SK-N-SH treated with all-trans-retinoic acid at 6 μM for 48 hours (cell line): ENCODE data around the gene MPV17.
A peak's percentile ranks its signal among the peaks of the same experiment; 100 is the strongest.

ENCODE experiments used
- ATAC-seq: fragments of 200-7000 bp; cut with Tn5 transposase; 3 replicates; pipeline ENCODE4 v1.9.1; 2020; ENCODE audit warnings: mild to moderate bottlenecking, moderate library complexity
- ARNTL ChIP-seq: fragments of 450-650 bp; formaldehyde crosslinking; IDR thresholded peaks from 2 replicates; pipeline ENCODE4 v1.5.0; 2020; ENCODE audit warnings: low read depth, mild to moderate bottlenecking, moderate library complexity, borderline replicate concordance
- BACH2 ChIP-seq: fragments of 250-450 bp; sonication (Bioruptor Pico); IDR thresholded peaks from 2 replicates; pipeline ENCODE4 v1.9.0; 2021; ENCODE audit warnings: mild to moderate bottlenecking, borderline replicate concordance
- CSDC2 ChIP-seq: fragments of 250-450 bp; sonication (Bioruptor Pico); IDR thresholded peaks from 2 replicates; pipeline ENCODE4 v1.5.0; 2020; ENCODE audit warnings: mild to moderate bottlenecking, moderate library complexity
- ESRRG ChIP-seq: fragments of 250-450 bp; sonication (Bioruptor Pico); IDR thresholded peaks from 2 replicates; pipeline ENCODE4 v1.6.1; 2021; ENCODE audit warnings: mild to moderate bottlenecking
- GLIS3 ChIP-seq: fragments of 250-450 bp; sonication (Bioruptor Pico); IDR thresholded peaks from 2 replicates; pipeline ENCODE4 v1.5.0; 2020; ENCODE audit warnings: mild to moderate bottlenecking, moderate library complexity
- ISL1 ChIP-seq: fragments of 250-450 bp; sonication (Bioruptor Pico); IDR thresholded peaks from 2 replicates; pipeline ENCODE4 v2.1.2; 2022; ENCODE audit warnings: mild to moderate bottlenecking, moderate library complexity
- OSR1 ChIP-seq: fragments of 250-450 bp; sonication (Bioruptor Pico); IDR thresholded peaks from 2 replicates; pipeline ENCODE4 v1.8.0; 2022; ENCODE audit warnings: moderate library complexity, mild to moderate bottlenecking, inconsistent platforms
- PPARA ChIP-seq: fragments of 250-450 bp; sonication (Bioruptor Pico); IDR thresholded peaks from 2 replicates; pipeline ENCODE4 v1.5.0; 2020; ENCODE audit warnings: mild to moderate bottlenecking, borderline replicate concordance
- RARB ChIP-seq: fragments of 250-450 bp; sonication (Bioruptor Pico); IDR thresholded peaks from 2 replicates; pipeline ENCODE4 v1.8.0; 2021; ENCODE audit warnings: mild to moderate bottlenecking, moderate library complexity
- SNAI2 ChIP-seq: fragments of 250-450 bp; sonication (Bioruptor Pico); IDR thresholded peaks from 2 replicates; pipeline ENCODE4 v1.5.0; 2020; ENCODE audit warnings: mild to moderate bottlenecking, moderate library complexity
- TCF4 ChIP-seq: fragments of 250-450 bp; sonication (Bioruptor Pico); IDR thresholded peaks from 2 replicates; pipeline ENCODE4 v1.8.0; 2021; ENCODE audit warnings: mild to moderate bottlenecking, moderate library complexity, borderline replicate concordance
- ZC3H10 ChIP-seq: fragments of 250-450 bp; sonication (Bioruptor Pico); IDR thresholded peaks from 2 replicates; pipeline ENCODE4 v1.5.1; 2021; ENCODE audit warnings: mild to moderate bottlenecking, moderate library complexity
- ZFP30 ChIP-seq: fragments of 450-650 bp; formaldehyde crosslinking; IDR thresholded peaks from 2 replicates; pipeline ENCODE4 v1.5.0; 2022; ENCODE audit warnings: mild to moderate bottlenecking, moderate library complexity
- ZNF565 ChIP-seq: fragments of 450-650 bp; formaldehyde crosslinking; conservative IDR thresholded peaks from 2 replicates; pipeline ENCODE4 v1.5.0; 2020; ENCODE audit warnings: low read depth, mild to moderate bottlenecking, moderate library complexity
- ZNF70 ChIP-seq: fragments of 450-650 bp; formaldehyde crosslinking; IDR thresholded peaks from 2 replicates; pipeline ENCODE4 v1.5.0; 2020; ENCODE audit warnings: mild to moderate bottlenecking, moderate library complexity
- ZNF8 ChIP-seq: fragments of 450-650 bp; formaldehyde crosslinking; IDR thresholded peaks from 2 replicates; pipeline ENCODE4 v1.5.0; 2020; ENCODE audit warnings: mild to moderate bottlenecking, moderate library complexity
- TF ChIP-seq, protein P1 (sequence below): fragments of 250-450 bp; sonication (Bioruptor Pico); IDR thresholded peaks from 2 replicates; pipeline ENCODE4 v1.5.1; 2020; ENCODE audit warnings: low read depth, mild to moderate bottlenecking, moderate library complexity
- TF ChIP-seq, protein P2 (sequence below): fragments of 250-450 bp; sonication (Bioruptor Pico); IDR thresholded peaks from 2 replicates; pipeline ENCODE4 v1.5.1; 2021; ENCODE audit warnings: mild to moderate bottlenecking, moderate library complexity
- TF ChIP-seq, protein P3 (sequence below): fragments of 250-450 bp; sonication (Bioruptor Pico); IDR thresholded peaks from 2 replicates; pipeline ENCODE4 v1.8.0; 2020; ENCODE audit warnings: mild to moderate bottlenecking, moderate library complexity, borderline replicate concordance
- TF ChIP-seq, protein P4 (sequence below): fragments of 250-450 bp; sonication (Bioruptor Pico); IDR thresholded peaks from 2 replicates; pipeline ENCODE4 v1.5.0; 2020; ENCODE audit warnings: mild to moderate bottlenecking, moderate library complexity
- TF ChIP-seq, protein P5 (sequence below): fragments of 250-450 bp; sonication (Bioruptor Pico); IDR thresholded peaks from 2 replicates; pipeline ENCODE4 v1.8.0; 2021; ENCODE audit warnings: low read depth, mild to moderate bottlenecking, moderate library complexity, borderline replicate concordance

MPV17 gene

DNA sequence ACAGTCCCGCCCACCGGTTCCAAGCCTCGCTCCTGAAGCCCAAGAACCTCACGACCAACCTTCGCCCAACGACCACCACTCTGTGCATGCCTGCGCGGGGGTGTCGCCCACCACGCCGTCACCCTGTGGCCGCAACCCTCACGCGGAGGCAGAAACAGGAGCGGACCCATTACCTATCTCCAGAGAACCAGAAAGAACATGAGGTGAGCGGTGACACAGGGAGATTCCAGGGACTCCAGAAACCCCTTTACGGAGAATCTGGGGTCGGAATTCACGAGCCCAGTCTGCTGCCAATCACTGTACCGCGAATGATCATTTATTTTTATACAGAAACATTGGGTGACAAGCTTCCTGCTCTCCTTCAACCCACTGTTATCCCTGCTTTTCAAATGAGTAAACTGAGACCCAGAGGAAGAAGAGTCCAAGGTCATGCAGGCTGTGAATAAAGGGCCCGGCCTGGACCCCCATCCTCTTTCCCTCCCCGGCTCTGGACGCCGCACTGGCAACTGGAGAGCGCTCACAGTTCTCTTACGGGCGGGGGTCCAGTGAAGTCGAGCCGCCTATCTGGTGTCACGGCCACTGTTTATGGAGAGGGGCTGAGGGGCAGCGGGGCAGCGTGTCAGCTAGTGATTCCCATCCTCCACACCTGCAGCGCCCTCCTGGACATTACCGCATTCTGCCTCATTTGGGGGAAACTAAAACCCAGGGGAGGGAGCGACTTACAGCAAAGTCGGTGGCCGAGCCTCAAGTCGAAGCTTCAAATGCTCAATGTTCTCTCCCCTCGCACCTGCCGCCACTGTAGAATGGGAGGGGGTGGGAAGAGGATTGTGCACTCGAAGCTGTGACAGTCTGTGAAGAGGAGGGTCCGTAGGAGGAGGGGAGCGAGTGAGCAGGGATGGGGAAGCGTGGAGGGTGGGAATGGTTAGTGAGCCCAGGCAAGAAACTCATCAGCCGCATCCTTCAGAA, 59.3 kb downstream of the MPV17 start (continued):
- TF ChIP-seq CSDC2 (CRISPR knock-in tag), result no peak
- TF ChIP-seq, protein P1, sequence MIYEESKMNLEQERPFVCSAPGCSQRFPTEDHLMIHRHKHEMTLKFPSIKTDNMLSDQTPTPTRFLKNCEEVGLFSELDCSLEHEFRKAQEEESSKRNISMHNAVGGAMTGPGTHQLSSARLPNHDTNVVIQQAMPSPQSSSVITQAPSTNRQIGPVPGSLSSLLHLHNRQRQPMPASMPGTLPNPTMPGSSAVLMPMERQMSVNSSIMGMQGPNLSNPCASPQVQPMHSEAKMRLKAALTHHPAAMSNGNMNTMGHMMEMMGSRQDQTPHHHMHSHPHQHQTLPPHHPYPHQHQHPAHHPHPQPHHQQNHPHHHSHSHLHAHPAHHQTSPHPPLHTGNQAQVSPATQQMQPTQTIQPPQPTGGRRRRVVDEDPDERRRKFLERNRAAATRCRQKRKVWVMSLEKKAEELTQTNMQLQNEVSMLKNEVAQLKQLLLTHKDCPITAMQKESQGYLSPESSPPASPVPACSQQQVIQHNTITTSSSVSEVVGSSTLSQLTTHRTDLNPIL (CRISPR knock-in tag), result no peak
- TF ChIP-seq OSR1, result no peak

DNA sequence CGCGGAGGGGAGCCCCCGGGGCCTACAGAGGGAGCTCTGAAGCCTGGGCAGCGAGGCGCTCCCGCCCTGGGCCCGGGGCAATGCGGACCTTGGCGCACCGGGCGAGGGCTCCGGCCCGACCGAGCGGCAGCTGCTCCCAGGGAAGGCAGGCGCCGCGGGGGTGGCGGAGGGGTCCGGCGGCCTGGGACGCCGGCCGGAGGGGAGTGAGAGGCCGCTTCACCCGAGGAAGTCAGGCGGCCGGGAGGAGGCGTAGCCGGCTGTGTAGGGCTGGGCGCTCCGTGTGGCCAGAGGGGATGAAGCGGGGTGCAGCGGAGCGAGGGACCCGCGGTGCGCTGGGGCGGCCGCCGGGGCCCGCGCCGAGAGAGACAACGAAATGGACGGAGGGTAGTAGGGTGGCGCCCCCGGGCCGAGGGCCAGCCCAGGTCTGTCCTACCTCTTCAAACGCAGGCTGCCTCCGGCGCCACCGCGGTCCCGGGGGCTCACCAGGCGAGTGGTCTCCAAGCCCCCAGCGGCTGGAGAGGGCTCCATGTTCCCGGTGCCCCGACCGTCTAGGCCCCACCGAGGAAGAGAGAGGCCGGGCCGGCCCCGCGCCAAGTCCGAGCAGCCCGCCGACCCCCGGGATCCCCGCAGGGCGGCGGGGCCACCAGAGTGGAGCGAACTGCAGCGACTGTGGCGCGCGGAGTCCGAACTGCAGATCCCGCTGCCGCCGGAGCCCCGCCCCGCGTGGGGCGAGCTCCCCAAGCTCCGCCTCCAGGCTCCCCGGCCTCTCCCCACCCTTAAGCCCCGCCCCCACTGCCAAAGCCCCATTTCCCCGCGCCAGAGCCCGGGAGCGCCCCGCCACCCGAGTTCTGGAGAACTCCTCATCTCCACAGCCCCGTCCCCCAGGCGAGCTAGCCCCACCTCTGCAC, 60.3 kb downstream of the MPV17 start, which contains the start of gene SLC30A3:
Gene SLC30A3 (minus strand): TSS at position 669 of the 908 bp plus-strand sequence. CDS start 141 bp downstream, at position 528.
- TF ChIP-seq, protein P2, sequence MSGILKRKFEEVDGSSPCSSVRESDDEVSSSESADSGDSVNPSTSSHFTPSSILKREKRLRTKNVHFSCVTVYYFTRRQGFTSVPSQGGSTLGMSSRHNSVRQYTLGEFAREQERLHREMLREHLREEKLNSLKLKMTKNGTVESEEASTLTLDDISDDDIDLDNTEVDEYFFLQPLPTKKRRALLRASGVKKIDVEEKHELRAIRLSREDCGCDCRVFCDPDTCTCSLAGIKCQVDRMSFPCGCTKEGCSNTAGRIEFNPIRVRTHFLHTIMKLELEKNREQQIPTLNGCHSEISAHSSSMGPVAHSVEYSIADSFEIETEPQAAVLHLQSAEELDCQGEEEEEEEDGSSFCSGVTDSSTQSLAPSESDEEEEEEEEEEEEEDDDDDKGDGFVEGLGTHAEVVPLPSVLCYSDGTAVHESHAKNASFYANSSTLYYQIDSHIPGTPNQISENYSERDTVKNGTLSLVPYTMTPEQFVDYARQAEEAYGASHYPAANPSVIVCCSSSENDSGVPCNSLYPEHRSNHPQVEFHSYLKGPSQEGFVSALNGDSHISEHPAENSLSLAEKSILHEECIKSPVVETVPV (CRISPR knock-in tag), result no peak
- TF ChIP-seq ZC3H10 (CRISPR knock-in tag) (no peak), ZFP30 (CRISPR knock-in tag) (no peak), ZNF70 (CRISPR knock-in tag) (no peak), OSR1 (no peak), BACH2 (CRISPR knock-in tag) (no peak), RARB (no peak), ZNF565 (CRISPR knock-in tag) (no peak), TCF4 (CRISPR knock-in tag) (no peak), GLIS3 (no peak), PPARA (CRISPR knock-in tag) (no peak), ESRRG (CRISPR knock-in tag) (no peak), CSDC2 (CRISPR knock-in tag) (no peak), SNAI2 (CRISPR knock-in tag) (no peak), ARNTL (CRISPR knock-in tag) (no peak), ZNF8 (CRISPR knock-in tag) (no peak), ISL1 (CRISPR knock-in tag) (no peak)
- TF ChIP-seq, protein P3, sequence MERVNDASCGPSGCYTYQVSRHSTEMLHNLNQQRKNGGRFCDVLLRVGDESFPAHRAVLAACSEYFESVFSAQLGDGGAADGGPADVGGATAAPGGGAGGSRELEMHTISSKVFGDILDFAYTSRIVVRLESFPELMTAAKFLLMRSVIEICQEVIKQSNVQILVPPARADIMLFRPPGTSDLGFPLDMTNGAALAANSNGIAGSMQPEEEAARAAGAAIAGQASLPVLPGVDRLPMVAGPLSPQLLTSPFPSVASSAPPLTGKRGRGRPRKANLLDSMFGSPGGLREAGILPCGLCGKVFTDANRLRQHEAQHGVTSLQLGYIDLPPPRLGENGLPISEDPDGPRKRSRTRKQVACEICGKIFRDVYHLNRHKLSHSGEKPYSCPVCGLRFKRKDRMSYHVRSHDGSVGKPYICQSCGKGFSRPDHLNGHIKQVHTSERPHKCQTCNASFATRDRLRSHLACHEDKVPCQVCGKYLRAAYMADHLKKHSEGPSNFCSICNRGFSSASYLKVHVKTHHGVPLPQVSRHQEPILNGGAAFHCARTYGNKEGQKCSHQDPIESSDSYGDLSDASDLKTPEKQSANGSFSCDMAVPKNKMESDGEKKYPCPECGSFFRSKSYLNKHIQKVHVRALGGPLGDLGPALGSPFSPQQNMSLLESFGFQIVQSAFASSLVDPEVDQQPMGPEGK, result no peak
- TF ChIP-seq, protein P4, sequence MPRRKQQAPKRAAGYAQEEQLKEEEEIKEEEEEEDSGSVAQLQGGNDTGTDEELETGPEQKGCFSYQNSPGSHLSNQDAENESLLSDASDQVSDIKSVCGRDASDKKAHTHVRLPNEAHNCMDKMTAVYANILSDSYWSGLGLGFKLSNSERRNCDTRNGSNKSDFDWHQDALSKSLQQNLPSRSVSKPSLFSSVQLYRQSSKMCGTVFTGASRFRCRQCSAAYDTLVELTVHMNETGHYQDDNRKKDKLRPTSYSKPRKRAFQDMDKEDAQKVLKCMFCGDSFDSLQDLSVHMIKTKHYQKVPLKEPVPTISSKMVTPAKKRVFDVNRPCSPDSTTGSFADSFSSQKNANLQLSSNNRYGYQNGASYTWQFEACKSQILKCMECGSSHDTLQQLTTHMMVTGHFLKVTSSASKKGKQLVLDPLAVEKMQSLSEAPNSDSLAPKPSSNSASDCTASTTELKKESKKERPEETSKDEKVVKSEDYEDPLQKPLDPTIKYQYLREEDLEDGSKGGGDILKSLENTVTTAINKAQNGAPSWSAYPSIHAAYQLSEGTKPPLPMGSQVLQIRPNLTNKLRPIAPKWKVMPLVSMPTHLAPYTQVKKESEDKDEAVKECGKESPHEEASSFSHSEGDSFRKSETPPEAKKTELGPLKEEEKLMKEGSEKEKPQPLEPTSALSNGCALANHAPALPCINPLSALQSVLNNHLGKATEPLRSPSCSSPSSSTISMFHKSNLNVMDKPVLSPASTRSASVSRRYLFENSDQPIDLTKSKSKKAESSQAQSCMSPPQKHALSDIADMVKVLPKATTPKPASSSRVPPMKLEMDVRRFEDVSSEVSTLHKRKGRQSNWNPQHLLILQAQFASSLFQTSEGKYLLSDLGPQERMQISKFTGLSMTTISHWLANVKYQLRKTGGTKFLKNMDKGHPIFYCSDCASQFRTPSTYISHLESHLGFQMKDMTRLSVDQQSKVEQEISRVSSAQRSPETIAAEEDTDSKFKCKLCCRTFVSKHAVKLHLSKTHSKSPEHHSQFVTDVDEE, result no peak
- TF ChIP-seq, protein P5, sequence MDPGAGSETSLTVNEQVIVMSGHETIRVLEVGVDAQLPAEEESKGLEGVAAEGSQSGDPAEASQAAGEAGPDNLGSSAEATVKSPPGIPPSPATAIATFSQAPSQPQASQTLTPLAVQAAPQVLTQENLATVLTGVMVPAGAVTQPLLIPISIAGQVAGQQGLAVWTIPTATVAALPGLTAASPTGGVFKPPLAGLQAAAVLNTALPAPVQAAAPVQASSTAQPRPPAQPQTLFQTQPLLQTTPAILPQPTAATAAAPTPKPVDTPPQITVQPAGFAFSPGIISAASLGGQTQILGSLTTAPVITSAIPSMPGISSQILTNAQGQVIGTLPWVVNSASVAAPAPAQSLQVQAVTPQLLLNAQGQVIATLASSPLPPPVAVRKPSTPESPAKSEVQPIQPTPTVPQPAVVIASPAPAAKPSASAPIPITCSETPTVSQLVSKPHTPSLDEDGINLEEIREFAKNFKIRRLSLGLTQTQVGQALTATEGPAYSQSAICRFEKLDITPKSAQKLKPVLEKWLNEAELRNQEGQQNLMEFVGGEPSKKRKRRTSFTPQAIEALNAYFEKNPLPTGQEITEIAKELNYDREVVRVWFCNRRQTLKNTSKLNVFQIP (CRISPR knock-in tag), result no peak
- peak; percentile 71 for ATAC-seq
